GM12872 (cell line): Measurements from ENCODE around the gene PRR35.

Experiments used
- CTCF ChIP-seq: IDR thresholded peaks from 3 replicates; pipeline ENCODE4 v1.5.1; 2011; ENCODE audit warnings: low read depth, mild to moderate bottlenecking, low read length, moderate library complexity; ENCODE audit not compliant: insufficient read depth

Gene PRR35

GRCh38 chr16:555528-556473 lies 4.4 kb upstream of the PRR35 start:
- no peak for TF ChIP-seq CTCF

GRCh38 chr16:556474-557173 lies 3.6 kb upstream of the PRR35 start:
- TF ChIP-seq CTCF = no peak

- no peak for TF ChIP-seq CTCF
Observed at GRCh38 chr16:557463-558297, 2.5 kb upstream of the PRR35 start.

GRCh38 chr16:558298-559020 lies 1.7 kb upstream of the PRR35 start:
- TF ChIP-seq CTCF = no peak

- no peak for TF ChIP-seq CTCF
Observed at GRCh38 chr16:559021-559380, 1.2 kb upstream of the PRR35 start.

GRCh38 chr16:559411-560203 lies 587 bp upstream of the PRR35 start:
- no peak for TF ChIP-seq CTCF
